K562 (cell line): ENCODE results near the gene LINC00305. TPM values are rescaled to one million over a fixed set of nuclear protein-coding genes. Genes with fewer than 3 reads are reported as not detected.

Experiments used
- ATAC-seq: fragments of 200-7000 bp; cut with Tn5 transposase; 3 replicates; pipeline ENCODE4 v1.9.1; 2020; ENCODE audit warnings: moderate library complexity
- BruUV-seq: library from RNA; stranded (reverse); fragments of 400-500 nt; replicated peaks from 2 replicates; lab custom pipeline; 2021; lab: Mats Ljungman, UMichigan
- CTCF ChIA-PET: fragments of 300-600 bp; formaldehyde crosslinking; extraction: SDS; loops from one replicate; lab custom pipeline; 2021; ENCODE audit warnings: low intra/inter-chr PET ratio; lab: Yijun Ruan, JAX
- POLR2A ChIA-PET: fragments of 300-600, 350-650 bp; sonication (Branson Sonifier 250); formaldehyde crosslinking; extraction: SDS; loops from one replicate; lab custom pipeline; 2021; ENCODE audit warnings: antibody characterized with exemption, inconsistent platforms; lab: Yijun Ruan, JAX
- DNase-seq, 4 experiments: peaks; one replicate each; pipeline versions ENCODE4 v3.0.0 to v3.0.0-alpha.2; 2011 to 2018; ENCODE audit warnings: low spot score in 3 of 4, mixed read lengths in 3 of 4; ENCODE audit errors: extremely low read depth in 1 of 4
- FAIRE-seq: peaks from 2 replicates; lab custom pipeline; 2011; peaks lifted over from hg19 to GRCh38; lab: Jason Lieb, UNC
- H2AFZ ChIP-seq: 2 replicates; pipeline ENCODE4 v1.6.0; 2011; ENCODE audit warnings: low read depth, low read length, control low read depth, inconsistent platforms
- H3K27ac ChIP-seq: fragments of 200-600 bp; 3 replicates; pipeline ENCODE4 v1.8.0; 2011; ENCODE audit warnings: low read depth, mild to moderate bottlenecking, control low read depth, inconsistent platforms, low read length, moderate library complexity, mixed read lengths; ENCODE audit errors: extremely low read depth
- H3K27me3 ChIP-seq, 2 experiments: fragments of 300-600 bp in 1 of 2; 2 replicates in 1 of 2; 3 replicates in 1 of 2; pipeline versions ENCODE4 v1.6.0 to v1.8.0; 2011; ENCODE audit warnings: inconsistent platforms in 2 of 2, low read length in 2 of 2, mild to moderate bottlenecking in 1 of 2, mixed read lengths in 1 of 2, moderate library complexity in 1 of 2; ENCODE audit not compliant: control insufficient read depth in 2 of 2, insufficient read depth in 2 of 2
- H3K36me3 ChIP-seq: fragments of 300-600 bp; 3 replicates; pipeline ENCODE4 v1.8.0; 2011; ENCODE audit warnings: mild to moderate bottlenecking, low read length, inconsistent platforms; ENCODE audit not compliant: control insufficient read depth, insufficient read depth
- H3K4me1 ChIP-seq, 2 experiments: fragments of 200-600 bp in 1 of 2; replicated peaks in 1 of 2; 2 replicates in 1 of 2; 3 replicates in 1 of 2; pipeline versions ENCODE4 v1.5.1 to v1.8.0; 2011; ENCODE audit warnings: inconsistent platforms in 2 of 2, low read length in 2 of 2, mild to moderate bottlenecking in 1 of 2, mixed read lengths in 1 of 2, moderate library complexity in 1 of 2; ENCODE audit not compliant: control insufficient read depth in 2 of 2, insufficient read depth in 2 of 2
- H3K4me2 ChIP-seq: 2 replicates; pipeline ENCODE4 v1.6.1; 2011; ENCODE audit warnings: low read length, control low read depth, inconsistent platforms, mixed read lengths; ENCODE audit not compliant: insufficient read depth
- H3K4me3 ChIP-seq: fragments of 200-600 bp; sonication (generic), shearing (Covaris generic); 2 replicates; pipeline ENCODE4 v1.5.1; 2016; ENCODE audit warnings: control low read depth, inconsistent platforms
- H3K79me2 ChIP-seq: fragments of 200-600 bp; 3 replicates; pipeline ENCODE4 v1.8.0; 2011; ENCODE audit warnings: low read length, inconsistent platforms; ENCODE audit not compliant: control insufficient read depth, insufficient read depth
- H3K9ac ChIP-seq, 2 experiments: 2 replicates each; pipeline versions ENCODE4 v1.6.0 to v1.6.1; 2011; ENCODE audit warnings: low read depth in 2 of 2, low read length in 2 of 2, control low read depth in 1 of 2, inconsistent platforms in 1 of 2, mild to moderate bottlenecking in 1 of 2, mixed read lengths in 1 of 2; ENCODE audit not compliant: insufficient read depth in 1 of 2
- H3K9me1 ChIP-seq: one replicate; pipeline ENCODE4 v1.6.0; 2011; ENCODE audit warnings: inconsistent platforms, mild to moderate bottlenecking, low read length, moderate library complexity; ENCODE audit not compliant: control insufficient read depth, insufficient read depth
- H3K9me3 ChIP-seq: replicated peaks from 2 replicates; pipeline ENCODE4 v1.5.1; 2011; ENCODE audit warnings: low read depth, low read length, inconsistent platforms; ENCODE audit not compliant: control insufficient read depth, insufficient read depth
- H4K20me1 ChIP-seq: replicated peaks from 2 replicates; pipeline ENCODE4 v1.6.1; 2011; ENCODE audit warnings: low read length, inconsistent platforms, mixed read lengths; ENCODE audit not compliant: control insufficient read depth, insufficient read depth
- ASH1L ChIP-seq: fragments of 450-650 bp; IDR thresholded peaks from 2 replicates; pipeline ENCODE4 v1.6.1; 2018; ENCODE audit warnings: borderline replicate concordance, mild to moderate bottlenecking, low read depth; ENCODE audit not compliant: partially characterized antibody
- NR1H2 ChIP-seq: sonication (generic); formaldehyde crosslinking; IDR thresholded peaks from 2 replicates; pipeline ENCODE4 v1.4.0; 2020; ENCODE audit warnings: mild to moderate bottlenecking, missing genetic modification reagents
- RBM34 ChIP-seq: fragments of 200-400 bp; formaldehyde crosslinking; IDR thresholded peaks from 2 replicates; pipeline ENCODE4 v1.6.1; 2018; ENCODE audit warnings: low read length, borderline replicate concordance; ENCODE audit not compliant: insufficient read depth
- RBM39 ChIP-seq: fragments of 200-400 bp; formaldehyde crosslinking; optimal IDR thresholded peaks from 2 replicates; pipeline ENCODE3; 2018; ENCODE audit warnings: low read depth, low read length
- TARDBP ChIP-seq: fragments of 450-650 bp; IDR thresholded peaks from 2 replicates; pipeline ENCODE4 v1.6.1; 2016
- ZNF175 ChIP-seq: fragments of 200-800 bp; sonication (Bioruptor generic); IDR thresholded peaks from 2 replicates; pipeline ENCODE4 v1.6.1; 2016; ENCODE audit warnings: low read depth, mild to moderate bottlenecking, missing genetic modification characterization, missing compliant biosample characterization
- ZNF785 ChIP-seq: fragments of 250-450 bp; sonication (Bioruptor Pico); IDR thresholded peaks from 2 replicates; pipeline ENCODE4 v1.4.0; 2020; ENCODE audit warnings: mild to moderate bottlenecking
- WGBS: fragments of 100-300 bp; shearing (Covaris generic); methylation state at CpG from one replicate; pipeline ENCODE4 v1.1.6; 2016; ENCODE audit warnings: low coverage, mixed read lengths; ENCODE audit not compliant: insufficient coverage; ENCODE audit errors: missing lambda C conversion rate; 5-methylcytosine and 5-hydroxymethylcytosine counted together
- in situ Hi-C: fragments of 300-500 bp; cut with MboI; formaldehyde crosslinking; loops from 4 replicates; pipeline ENCODE4 v1.15.0; 2018; ENCODE audit warnings: inconsistent platforms, mixed read lengths
- intact Hi-C: fragments of 100-400 bp; cut with micrococcal nuclease; formaldehyde crosslinking; loops from 2 replicates; pipeline ENCODE4 v1.14.2; 2022
- polyA plus RNA-seq, 8 experiments: library from polyadenylated mRNA; depleted of rRNA in 4 of 8; stranded (reverse) in 5 of 8; unstranded in 3 of 8; fragments of >200 nt; fragmentation: Nextera tagmentation in 2 of 8; fragmentation: Illumina TruSeq in 1 of 8; extraction: Ambion mirVana in 2 of 8; extraction: Trizol in 1 of 8; gene quantifications; 2 replicates each; pipeline versions ENCODE4 v1.2.1 to v1.2.3, GENCODE V29; 2011 to 2014; ENCODE audit warnings: inconsistent platforms in 1 of 8, missing spikeins in 1 of 8
- total RNA-seq, 7 experiments: library from RNA; depleted of rRNA in 6 of 7; stranded (reverse); fragments of >200 nt in 6 of 7; fragmentation: Illumina TruSeq in 2 of 7; extraction: Trizol in 2 of 7; gene quantifications; 2 replicates each; pipeline versions ENCODE4 v1.2.1 to v1.2.3, GENCODE V29; 2011 to 2021; ENCODE audit warnings: low replicate concordance in 1 of 7
- TF ChIP-seq, protein P1 (sequence below): sonication (generic); formaldehyde crosslinking; IDR thresholded peaks from 2 replicates; pipeline ENCODE4 v1.8.0; 2023; ENCODE audit warnings: mild to moderate bottlenecking, missing genetic modification reagents
- TF ChIP-seq, protein P2 (sequence below): fragments of 450-650 bp; IDR thresholded peaks from 2 replicates; pipeline ENCODE4 v1.6.1; 2017; ENCODE audit warnings: antibody characterized with exemption

LINC00305 gene
- total and polyA plus RNA-seq, 9 of the 15 experiments (the other 6 are each of a cell fraction or from before 2014, with no cell fraction given), result not detected

DNA sequence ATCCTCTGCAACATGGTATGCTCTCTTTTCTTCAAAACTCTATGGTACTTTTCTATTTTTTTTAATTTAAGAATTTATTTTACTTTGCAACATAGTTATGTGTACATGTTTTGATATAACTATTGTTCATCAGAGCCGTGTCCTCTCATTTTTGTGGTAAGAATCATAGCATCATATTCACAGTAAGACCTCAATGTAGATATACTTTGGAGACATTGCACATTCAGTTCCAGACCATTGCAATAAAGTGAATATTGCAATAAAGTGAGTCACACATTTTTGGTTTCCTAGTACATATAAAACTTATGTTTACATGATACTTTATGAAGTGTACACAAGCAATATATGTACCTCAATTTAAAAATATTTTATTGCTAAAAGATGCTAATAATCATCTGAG lies 22.7 kb upstream of the LINC00305 start:
- Histone ChIP-seq H3K36me3 (no peaks in the 10 kb centered on the region), H3K9me1 (no peaks in the 10 kb centered on the region), H3K9ac (no peak overlapping the region), H3K4me1 (no peaks in the 10 kb centered on the region), H2AFZ (no peak overlapping the region), H3K9me3 (no peaks in the 10 kb centered on the region), H3K4me3 (no peak overlapping the region), H3K27ac (no peak overlapping the region), H3K79me2 (no peaks in the 10 kb centered on the region), H3K4me2 (no peak overlapping the region), H4K20me1 (no peaks in the 10 kb centered on the region), H3K27me3 (no peaks in the 10 kb centered on the region)
- no peak for DNase-seq
- in situ Hi-C loops, result no loop called here
- no peak for TF ChIP-seq NR1H2 (CRISPR knock-in tag)
- TF ChIP-seq, protein P1, sequence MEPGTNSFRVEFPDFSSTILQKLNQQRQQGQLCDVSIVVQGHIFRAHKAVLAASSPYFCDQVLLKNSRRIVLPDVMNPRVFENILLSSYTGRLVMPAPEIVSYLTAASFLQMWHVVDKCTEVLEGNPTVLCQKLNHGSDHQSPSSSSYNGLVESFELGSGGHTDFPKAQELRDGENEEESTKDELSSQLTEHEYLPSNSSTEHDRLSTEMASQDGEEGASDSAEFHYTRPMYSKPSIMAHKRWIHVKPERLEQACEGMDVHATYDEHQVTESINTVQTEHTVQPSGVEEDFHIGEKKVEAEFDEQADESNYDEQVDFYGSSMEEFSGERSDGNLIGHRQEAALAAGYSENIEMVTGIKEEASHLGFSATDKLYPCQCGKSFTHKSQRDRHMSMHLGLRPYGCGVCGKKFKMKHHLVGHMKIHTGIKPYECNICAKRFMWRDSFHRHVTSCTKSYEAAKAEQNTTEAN (CRISPR knock-in tag), result no peak
- TF ChIP-seq RBM39, result no peak
- TF ChIP-seq, protein P2, sequence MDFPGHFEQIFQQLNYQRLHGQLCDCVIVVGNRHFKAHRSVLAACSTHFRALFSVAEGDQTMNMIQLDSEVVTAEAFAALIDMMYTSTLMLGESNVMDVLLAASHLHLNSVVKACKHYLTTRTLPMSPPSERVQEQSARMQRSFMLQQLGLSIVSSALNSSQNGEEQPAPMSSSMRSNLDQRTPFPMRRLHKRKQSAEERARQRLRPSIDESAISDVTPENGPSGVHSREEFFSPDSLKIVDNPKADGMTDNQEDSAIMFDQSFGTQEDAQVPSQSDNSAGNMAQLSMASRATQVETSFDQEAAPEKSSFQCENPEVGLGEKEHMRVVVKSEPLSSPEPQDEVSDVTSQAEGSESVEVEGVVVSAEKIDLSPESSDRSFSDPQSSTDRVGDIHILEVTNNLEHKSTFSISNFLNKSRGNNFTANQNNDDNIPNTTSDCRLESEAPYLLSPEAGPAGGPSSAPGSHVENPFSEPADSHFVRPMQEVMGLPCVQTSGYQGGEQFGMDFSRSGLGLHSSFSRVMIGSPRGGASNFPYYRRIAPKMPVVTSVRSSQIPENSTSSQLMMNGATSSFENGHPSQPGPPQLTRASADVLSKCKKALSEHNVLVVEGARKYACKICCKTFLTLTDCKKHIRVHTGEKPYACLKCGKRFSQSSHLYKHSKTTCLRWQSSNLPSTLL, result no peak
- TF ChIP-seq RBM34, result no peak
- no peak for TF ChIP-seq ASH1L
- no peak for TF ChIP-seq ZNF175 (CRISPR knock-in tag)
- TF ChIP-seq TARDBP, result no peak
- no peak for TF ChIP-seq ZNF785 (CRISPR knock-in tag)
- ChIA-PET POLR2A (no interaction called here), CTCF (no interaction called here)
- WGBS, result 0% methylated on average over 1 of the region's 1 CpG
- no TSS peak for BruUV-seq
- FAIRE-seq, result no peak
- no peak for ATAC-seq
- intact Hi-C loops, result no loop called here
